ENCODE measurements around the gene SH3GL1. TPM values are rescaled to one million over a fixed set of nuclear protein-coding genes. Genes with fewer than 3 reads are reported as not detected.

SH3GL1 gene
- total RNA-seq, 2 experiments from 2014 or later, result 33.2 to 38.9 TPM

- Histone ChIP-seq H3K9me3 (ENCODE audit: low read length) (no peaks in the 10 kb centered on the region), H3K9me2 (ENCODE audit: insufficient read depth, low read length) (no peaks in the 10 kb centered on the region), H2AFZ (ENCODE audit: low read length) (no peak overlapping the region), H3K36me3 (ENCODE audit: insufficient read depth, low read length) (peaks cover 88% of the 10 kb centered on the region), H3K79me2 (ENCODE audit: insufficient read depth, low read depth, low read length) (no peaks in the 10 kb centered on the region), H3K4me3 (ENCODE audit: low read depth, low read length, poor library complexity, severe bottlenecking) (no peak overlapping the region), H3K4me2 (ENCODE audit: low read length) (no peak overlapping the region), H4K20me1 (ENCODE audit: insufficient read depth, low read length) (no peaks in the 10 kb centered on the region), H3K27ac (ENCODE audit: low read depth, low read length, poor library complexity, severe bottlenecking) (no peak overlapping the region), H3K4me1 (ENCODE audit: insufficient read depth, low read length, poor library complexity, severe bottlenecking) (no peaks in the 10 kb centered on the region)
- ChIA-PET CTCF (ENCODE audit: unreplicated experiment) (no interaction called here), POLR2A (no interaction called here)
- no peak for TF ChIP-seq EZH2phosphoT487 (IDR thresholded peaks at IDR 0.05; ENCODE audit: borderline replicate concordance, low read depth, low read length)
- TF ChIP-seq CTCF (conservative IDR thresholded peaks at IDR 0.05; ENCODE audit: low read length), result no peak
- no peak for DNase-seq (ENCODE audit: low spot score)
- BruUV-seq (replicated peaks), result no TSS peak
- intact Hi-C loops (cut with micrococcal nuclease; ENCODE audit: unreplicated experiment), result no loop called here
These were observed 25.2 kb upstream of the SH3GL1 start for GRCh38 chr19:4425537-4425936.

- BruUV-seq (replicated peaks), result no TSS peak
- TF ChIP-seq CTCF (conservative IDR thresholded peaks at IDR 0.05; ENCODE audit: low read length), result no peak
- no peak for TF ChIP-seq EZH2phosphoT487 (IDR thresholded peaks at IDR 0.05; ENCODE audit: borderline replicate concordance, low read depth, low read length)
- Histone ChIP-seq H3K9me3 (ENCODE audit: low read length) (no peaks in the 10 kb centered on the region), H2AFZ (ENCODE audit: low read length) (no peak overlapping the region), H4K20me1 (ENCODE audit: insufficient read depth, low read length) (no peaks in the 10 kb centered on the region), H3K4me1 (ENCODE audit: insufficient read depth, low read length, poor library complexity, severe bottlenecking) (no peaks in the 10 kb centered on the region), H3K4me2 (ENCODE audit: low read length) (no peak overlapping the region), H3K79me2 (ENCODE audit: insufficient read depth, low read depth, low read length) (no peaks in the 10 kb centered on the region), H3K36me3 (ENCODE audit: insufficient read depth, low read length) (peaks cover 87% of the 10 kb centered on the region), H3K4me3 (ENCODE audit: low read depth, low read length, poor library complexity, severe bottlenecking) (no peak overlapping the region), H3K27ac (ENCODE audit: low read depth, low read length, poor library complexity, severe bottlenecking) (no peak overlapping the region), H3K9me2 (ENCODE audit: insufficient read depth, low read length) (no peaks in the 10 kb centered on the region)
- ChIA-PET POLR2A (interaction anchor here (0.6 to 0.7 kb wide), 2 partner anchors 47 to 141 kb away, joined by 3 to 6 read pairs; no protein-coding TSS in a partner anchor), CTCF (ENCODE audit: unreplicated experiment) (no interaction called here)
- no peak for DNase-seq (ENCODE audit: low spot score)
- intact Hi-C loops (cut with micrococcal nuclease; ENCODE audit: unreplicated experiment), result no loop called here
These were observed 23.2 kb upstream of the SH3GL1 start for GRCh38 chr19:4423416-4424126.

GRCh38 chr19:4416268-4416667 lies 15.9 kb upstream of the SH3GL1 start:
- intact Hi-C loops (cut with micrococcal nuclease; ENCODE audit: unreplicated experiment), result no loop called here
- H3K36me3 ChIP-seq (ENCODE audit: insufficient read depth, low read length), result peaks cover 97% of the 10 kb centered on the region
- H3K4me2 ChIP-seq (ENCODE audit: low read length), result no peak overlapping the region
- no peak overlapping the region for H2AFZ ChIP-seq (ENCODE audit: low read length)
- H3K9me3 ChIP-seq (ENCODE audit: low read length), result no peaks in the 10 kb centered on the region
- ChIA-PET POLR2A (interaction anchor here (1.0 to 1.1 kb wide), 2 partner anchors 9 to 12 kb away, joined by 4 to 6 read pairs; no protein-coding TSS in a partner anchor), CTCF (ENCODE audit: unreplicated experiment) (no interaction called here)
- DNase-seq (ENCODE audit: low spot score), result no peak
- H3K9me2 ChIP-seq (ENCODE audit: insufficient read depth, low read length), result no peaks in the 10 kb centered on the region
- H3K4me3 ChIP-seq (ENCODE audit: low read depth, low read length, poor library complexity, severe bottlenecking), result no peak overlapping the region
- peaks cover 3% of the 10 kb centered on the region for H3K4me1 ChIP-seq (ENCODE audit: insufficient read depth, low read length, poor library complexity, severe bottlenecking)
- BruUV-seq (replicated peaks), result no TSS peak
- peaks cover 68% of the 10 kb centered on the region for H3K79me2 ChIP-seq (ENCODE audit: insufficient read depth, low read depth, low read length)
- no peak overlapping the region for H3K27ac ChIP-seq (ENCODE audit: low read depth, low read length, poor library complexity, severe bottlenecking)
- H4K20me1 ChIP-seq (ENCODE audit: insufficient read depth, low read length), result peaks cover 10% of the 10 kb centered on the region
- TF ChIP-seq CTCF (conservative IDR thresholded peaks at IDR 0.05; ENCODE audit: low read length), result no peak
- no peak for TF ChIP-seq EZH2phosphoT487 (IDR thresholded peaks at IDR 0.05; ENCODE audit: borderline replicate concordance, low read depth, low read length)

Data from OCI-LY7 (cell line).